ENCODE results near the gene ZNF598.

The ZNF598 gene

GRCh38 chr16:2044541-2044940, 34.9 kb upstream of the ZNF598 start:
- no peak for ATAC-seq
- TF ChIP-seq ZFP30 (CRISPR knock-in tag; IDR thresholded peaks at IDR 0.05): no peak
- TF ChIP-seq TCF4 (CRISPR knock-in tag; IDR thresholded peaks at IDR 0.05; ENCODE audit: borderline replicate concordance): no peak
- no peak for TF ChIP-seq CREB5 (CRISPR knock-in tag; IDR thresholded peaks at IDR 0.05; ENCODE audit: low read depth)

- TF ChIP-seq ESRRG (CRISPR knock-in tag; IDR thresholded peaks at IDR 0.05) (no peak), BACH2 (CRISPR knock-in tag; IDR thresholded peaks at IDR 0.05; ENCODE audit: borderline replicate concordance) (no peak), ISL1 (CRISPR knock-in tag; IDR thresholded peaks at IDR 0.05) (no peak), RARB (CRISPR knock-in tag; IDR thresholded peaks at IDR 0.05) (no peak), ZFP30 (CRISPR knock-in tag; IDR thresholded peaks at IDR 0.05) (no peak), ZNF70 (CRISPR knock-in tag; IDR thresholded peaks at IDR 0.05) (no peak), OSR1 (CRISPR knock-in tag; IDR thresholded peaks at IDR 0.05) (no peak), CREB5 (CRISPR knock-in tag; IDR thresholded peaks at IDR 0.05; ENCODE audit: low read depth) (no peak), TCF4 (CRISPR knock-in tag; IDR thresholded peaks at IDR 0.05; ENCODE audit: borderline replicate concordance) (no peak), POU6F1 (CRISPR knock-in tag; IDR thresholded peaks at IDR 0.05; ENCODE audit: borderline replicate concordance, low read depth) (no peak), TOX (CRISPR knock-in tag; IDR thresholded peaks at IDR 0.05; ENCODE audit: borderline replicate concordance) (no peak), CSDC2 (CRISPR knock-in tag; IDR thresholded peaks at IDR 0.05) (no peak), SNAI2 (CRISPR knock-in tag; IDR thresholded peaks at IDR 0.05) (no peak), ZNF8 (CRISPR knock-in tag; IDR thresholded peaks at IDR 0.05) (no peak), TSHZ2 (CRISPR knock-in tag; IDR thresholded peaks at IDR 0.05) (no peak), GLIS3 (CRISPR knock-in tag; IDR thresholded peaks at IDR 0.05) (no peak), PPARA (CRISPR knock-in tag; IDR thresholded peaks at IDR 0.05; ENCODE audit: borderline replicate concordance) (no peak), ZC3H10 (CRISPR knock-in tag; IDR thresholded peaks at IDR 0.05) (no peak), ZNF565 (CRISPR knock-in tag; conservative IDR thresholded peaks at IDR 0.05; ENCODE audit: low read depth) (no peak)
- TF ChIP-seq, protein P1, sequence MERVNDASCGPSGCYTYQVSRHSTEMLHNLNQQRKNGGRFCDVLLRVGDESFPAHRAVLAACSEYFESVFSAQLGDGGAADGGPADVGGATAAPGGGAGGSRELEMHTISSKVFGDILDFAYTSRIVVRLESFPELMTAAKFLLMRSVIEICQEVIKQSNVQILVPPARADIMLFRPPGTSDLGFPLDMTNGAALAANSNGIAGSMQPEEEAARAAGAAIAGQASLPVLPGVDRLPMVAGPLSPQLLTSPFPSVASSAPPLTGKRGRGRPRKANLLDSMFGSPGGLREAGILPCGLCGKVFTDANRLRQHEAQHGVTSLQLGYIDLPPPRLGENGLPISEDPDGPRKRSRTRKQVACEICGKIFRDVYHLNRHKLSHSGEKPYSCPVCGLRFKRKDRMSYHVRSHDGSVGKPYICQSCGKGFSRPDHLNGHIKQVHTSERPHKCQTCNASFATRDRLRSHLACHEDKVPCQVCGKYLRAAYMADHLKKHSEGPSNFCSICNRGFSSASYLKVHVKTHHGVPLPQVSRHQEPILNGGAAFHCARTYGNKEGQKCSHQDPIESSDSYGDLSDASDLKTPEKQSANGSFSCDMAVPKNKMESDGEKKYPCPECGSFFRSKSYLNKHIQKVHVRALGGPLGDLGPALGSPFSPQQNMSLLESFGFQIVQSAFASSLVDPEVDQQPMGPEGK (CRISPR knock-in tag; IDR thresholded peaks at IDR 0.05; ENCODE audit: borderline replicate concordance): no peak
- no peak for ATAC-seq
Observed at GRCh38 chr16:2043667-2044451, 34.2 kb upstream of the ZNF598 start.

DNA sequence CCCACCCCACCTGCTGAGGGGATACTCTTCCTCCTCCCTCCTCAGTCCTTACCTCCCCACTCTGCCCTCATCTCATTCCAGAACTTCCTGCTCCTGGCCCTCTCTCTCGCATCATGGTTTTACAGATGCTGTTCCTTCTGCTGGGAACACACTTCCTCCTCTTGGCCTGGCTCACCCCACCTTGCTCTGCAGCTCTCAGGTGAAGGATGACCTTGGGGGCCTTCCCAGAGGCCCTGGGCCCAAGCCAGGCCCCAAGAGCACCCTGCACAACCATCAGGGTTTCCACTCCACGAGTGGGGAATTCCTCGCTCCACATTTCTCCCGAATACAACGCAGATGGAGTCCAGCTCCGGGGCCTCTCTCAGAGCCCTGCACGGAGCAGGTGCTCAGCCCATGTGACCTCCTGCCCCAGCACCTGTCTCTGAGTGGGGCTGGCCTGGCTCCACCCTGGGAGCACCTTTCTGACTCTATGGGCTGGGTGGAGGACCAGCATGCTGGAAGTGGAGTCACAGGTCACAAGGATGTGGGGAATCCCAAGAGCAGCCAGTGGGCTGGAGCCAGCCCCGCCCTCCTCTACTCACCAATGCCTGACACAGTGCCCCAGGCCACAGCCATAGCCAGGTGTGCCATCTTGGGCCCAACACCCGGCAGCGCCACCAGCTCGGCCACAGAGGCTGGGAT, 33.5 kb upstream of the ZNF598 start:
- no peak for ATAC-seq
- TF ChIP-seq ISL1 (CRISPR knock-in tag; IDR thresholded peaks at IDR 0.05) (no peak), TCF4 (CRISPR knock-in tag; IDR thresholded peaks at IDR 0.05; ENCODE audit: borderline replicate concordance) (no peak), SNAI2 (CRISPR knock-in tag; IDR thresholded peaks at IDR 0.05) (no peak), ZNF565 (CRISPR knock-in tag; conservative IDR thresholded peaks at IDR 0.05; ENCODE audit: low read depth) (no peak), TOX (CRISPR knock-in tag; IDR thresholded peaks at IDR 0.05; ENCODE audit: borderline replicate concordance) (no peak), CSRNP3 (CRISPR knock-in tag; IDR thresholded peaks at IDR 0.05) (no peak), ZNF8 (CRISPR knock-in tag; IDR thresholded peaks at IDR 0.05) (no peak), ZFP3 (CRISPR knock-in tag; IDR thresholded peaks at IDR 0.05) (no peak), ZNF70 (CRISPR knock-in tag; IDR thresholded peaks at IDR 0.05) (no peak), ESRRG (CRISPR knock-in tag; IDR thresholded peaks at IDR 0.05) (no peak), OSR1 (CRISPR knock-in tag; IDR thresholded peaks at IDR 0.05) (no peak), ZC3H10 (CRISPR knock-in tag; IDR thresholded peaks at IDR 0.05) (no peak), PPARA (CRISPR knock-in tag; IDR thresholded peaks at IDR 0.05; ENCODE audit: borderline replicate concordance) (no peak), ARNTL (CRISPR knock-in tag; IDR thresholded peaks at IDR 0.05; ENCODE audit: borderline replicate concordance, low read depth) (no peak), RARB (CRISPR knock-in tag; IDR thresholded peaks at IDR 0.05) (no peak)
- TF ChIP-seq, protein P1 (CRISPR knock-in tag; IDR thresholded peaks at IDR 0.05; ENCODE audit: borderline replicate concordance): no peak
